GM21717 (cell line): ENCODE results near the gene P2RY2.

ENCODE experiments used
- ATAC-seq: cut with Tn5 transposase; IDR thresholded peaks from one replicate; pipeline ENCODE4 v1.9.1; 2021; ENCODE audit warnings: mild to moderate bottlenecking, moderate library complexity; ENCODE audit not compliant: unreplicated experiment

The P2RY2 gene

GRCh38 chr11:73203790-73204189, 14.3 kb upstream of the P2RY2 start:
- no peak for ATAC-seq

- no peak for ATAC-seq
These were observed 13.4 kb upstream of the P2RY2 start for GRCh38 chr11:73204711-73205121.

GRCh38 chr11:73205661-73206343, 12.3 kb upstream of the P2RY2 start:
- ATAC-seq, result no peak

- ATAC-seq, result no peak
These were observed 11.3 kb upstream of the P2RY2 start for GRCh38 chr11:73206801-73207200.

GRCh38 chr11:73209892-73210291, 8.2 kb upstream of the P2RY2 start:
- ATAC-seq, result no peak

GRCh38 chr11:73210916-73211667, 7.0 kb upstream of the P2RY2 start:
- ATAC-seq, result no peak

- ATAC-seq, result no peak
These were observed 4.6 kb upstream of the P2RY2 start for GRCh38 chr11:73213196-73214143.

GRCh38 chr11:73215191-73216134, 2.6 kb upstream of the P2RY2 start:
- ATAC-seq, result no peak

- no peak for ATAC-seq
These were observed 1.6 kb upstream of the P2RY2 start for GRCh38 chr11:73216465-73216864.

- ATAC-seq, result no peak
These were observed 811 bp upstream of the P2RY2 start for GRCh38 chr11:73217131-73217809.

GRCh38 chr11:73217810-73218105, 323 bp upstream of the P2RY2 start:
- no peak for ATAC-seq

GRCh38 chr11:73218830-73219215, 742 bp downstream of the P2RY2 start:
- ATAC-seq, result no peak

GRCh38 chr11:73219396-73220285, 1.6 kb downstream of the P2RY2 start:
- no peak for ATAC-seq

GRCh38 chr11:73221451-73221850, 3.4 kb downstream of the P2RY2 start:
- ATAC-seq, result no peak

- no peak for ATAC-seq
These were observed 3.9 kb downstream of the P2RY2 start for GRCh38 chr11:73221996-73222395.

GRCh38 chr11:73223998-73224730, 6.1 kb downstream of the P2RY2 start:
- ATAC-seq, result no peak

GRCh38 chr11:73225001-73225686, 7.1 kb downstream of the P2RY2 start:
- ATAC-seq, result no peak

GRCh38 chr11:73225851-73226250, 7.8 kb downstream of the P2RY2 start:
- ATAC-seq, result no peak
